Thyroid gland (tissue), 4 donors: ENCODE measurements around the gene MTA1. TPM values are rescaled to one million over a fixed set of nuclear protein-coding genes. Genes with fewer than 3 reads are reported as not detected.

ENCODE experiments used
- DNase-seq, 2 donors: peaks; one replicate each; pipeline ENCODE4 v3.0.0-alpha.2; 2019
- H3K27ac ChIP-seq, 3 donors: fragments of 200-600 bp; sonication (generic); 1 replicate in 2 of 3; 2 replicates in 1 of 3; pipeline ENCODE4 v1.5.1; 2016 to 2019; ENCODE audit warnings: mild to moderate bottlenecking in 1 of 3, moderate library complexity in 1 of 3
- H3K27me3 ChIP-seq: fragments of 200-600 bp; sonication (generic); one replicate; pipeline ENCODE4 v1.5.1; 2019
- H3K36me3 ChIP-seq, 2 donors: fragments of 200-600 bp; sonication (generic); one replicate each; pipeline ENCODE4 v1.5.1; 2016 to 2019
- H3K4me1 ChIP-seq, 2 donors: fragments of 200-600 bp; sonication (generic); one replicate each; pipeline ENCODE4 v1.5.1; 2017 to 2019
- H3K4me3 ChIP-seq, 3 donors: fragments of 200-600 bp; sonication (generic); replicated peaks in 1 of 3; 1 replicate in 2 of 3; 2 replicates in 1 of 3; pipeline ENCODE4 v1.5.1; 2016; ENCODE audit warnings: mild to moderate bottlenecking in 1 of 3
- H3K9me3 ChIP-seq: fragments of 200-600 bp; sonication (generic); one replicate; pipeline ENCODE4 v1.5.1; 2017
- CTCF ChIP-seq, 6 experiments: fragments of 200-600 bp in 3 of 6; fragments of 450-650 bp in 3 of 6; sonication (generic) in 3 of 6; IDR thresholded peaks; one replicate each; pipeline ENCODE4 v1.5.1; 2016 to 2019; ENCODE audit warnings: antibody characterized with exemption in 6 of 6, mild to moderate bottlenecking in 2 of 6, inconsistent platforms in 1 of 6, moderate library complexity in 1 of 6
- POLR2A ChIP-seq, 2 donors: fragments of 450-650 bp; IDR thresholded peaks; one replicate each; pipeline ENCODE4 v1.6.1; 2017; ENCODE audit warnings: antibody characterized with exemption in 2 of 2, mild to moderate bottlenecking in 2 of 2, moderate library complexity in 1 of 2
- WGBS, 2 donors: methylation state at CpG; one replicate each; pipeline ENCODE4 v1.1.5; 2017; 5-methylcytosine and 5-hydroxymethylcytosine counted together
- intact Hi-C: fragments of 100-400 bp; cut with DNase I; formaldehyde crosslinking; loops from one replicate; pipeline ENCODE4 v1.15.1; 2023
- total RNA-seq, 4 donors: library from RNA; depleted of rRNA; stranded (reverse); fragments of >200 nt; gene quantifications; one replicate each; pipeline ENCODE4 v1.2.3, GENCODE V29; 2016

MTA1 gene
- total RNA-seq, 4 donors from 2014 or later: 66.2 to 111 (median 90.0) TPM

GRCh38 chr14:105475269-105476096 lies 55.9 kb downstream of the MTA1 start:
- Histone ChIP-seq H3K4me1 (peaks cover 54 to 59% of the 10 kb centered on the region in 2 donors), H3K27me3 (no peaks in the 10 kb centered on the region), H3K36me3 (peaks cover 4 to 6% of the 10 kb centered on the region in 2 donors), H3K4me3 (peak overlapping the region; percentile 69 to 91 (median 72)), H3K9me3 (no peaks in the 10 kb centered on the region), H3K27ac (peak overlapping the region; percentile 79 to 94 (median 92))
- peak; percentile 62 to 65 for DNase-seq
- WGBS, 2 donors: 0 to 1% methylated on average over 14 to 23 of the region's 48 CpGs
- intact Hi-C loops: loop anchor here (10.0 kb wide), 1 partner anchor 401 kb away; no protein-coding TSS in a partner anchor
- no peak for TF ChIP-seq CTCF (IDR thresholded peaks at IDR 0.05)
- no peak for TF ChIP-seq POLR2A (IDR thresholded peaks at IDR 0.05)

GRCh38 chr14:105476097-105476830 lies 56.6 kb downstream of the MTA1 start:
- whole genome bisulfite sequencing, 2 donors: 0 to 2% methylated on average over 9 to 10 of the region's 21 CpGs
- H3K4me1 ChIP-seq: peaks cover 52 to 61% of the 10 kb centered on the region in 2 donors
- peak overlapping the region in 1 of 3 donors; percentile 69 for H3K4me3 ChIP-seq
- peak overlapping the region; percentile 79 to 94 (median 92) for H3K27ac ChIP-seq
- intact Hi-C loops: loop anchor here (10.0 kb wide), 1 partner anchor 401 kb away; no protein-coding TSS in a partner anchor
- peaks cover 4 to 6% of the 10 kb centered on the region in 2 donors for H3K36me3 ChIP-seq
- peak; percentile 95 to 96 for DNase-seq
- H3K27me3 ChIP-seq: no peaks in the 10 kb centered on the region
- TF ChIP-seq POLR2A (IDR thresholded peaks at IDR 0.05): peak in 1 of 2 donors; percentile 86
- peak in 1 of 6 experiments; percentile 29 for TF ChIP-seq CTCF (IDR thresholded peaks at IDR 0.05)
- no peaks in the 10 kb centered on the region for H3K9me3 ChIP-seq

- TF ChIP-seq POLR2A (IDR thresholded peaks at IDR 0.05) (no peak), CTCF (IDR thresholded peaks at IDR 0.05) (no peak)
- Histone ChIP-seq H3K36me3 (peaks cover 4 to 6% of the 10 kb centered on the region in 2 donors), H3K4me1 (peaks cover 52 to 61% of the 10 kb centered on the region in 2 donors), H3K27ac (peak overlapping the region; percentile 79 to 94 (median 92)), H3K27me3 (no peaks in the 10 kb centered on the region), H3K4me3 (peak overlapping the region in 1 of 3 donors; percentile 69), H3K9me3 (no peaks in the 10 kb centered on the region)
- intact Hi-C loops: loop anchor here (10.0 kb wide), 1 partner anchor 402 kb away; no protein-coding TSS in a partner anchor
- WGBS, 2 donors: 27 to 55% methylated on average over 8 to 15 of the region's 16 CpGs
- no peak for DNase-seq
These were observed 57.4 kb downstream of the MTA1 start for GRCh38 chr14:105476831-105477659.

GRCh38 chr14:105477660-105478397 lies 58.2 kb downstream of the MTA1 start:
- peak overlapping the region in 1 of 3 donors; percentile 79 for H3K27ac ChIP-seq
- H3K9me3 ChIP-seq: no peaks in the 10 kb centered on the region
- TF ChIP-seq POLR2A (IDR thresholded peaks at IDR 0.05) (no peak), CTCF (IDR thresholded peaks at IDR 0.05) (no peak)
- H3K27me3 ChIP-seq: no peaks in the 10 kb centered on the region
- H3K4me3 ChIP-seq: no peak overlapping the region
- 65 to 67% methylated on average over 19 to 45 of the region's 56 CpGs for WGBS, 2 donors
- peaks cover 4 to 6% of the 10 kb centered on the region in 2 donors for H3K36me3 ChIP-seq
- intact Hi-C loops: loop anchor here (10.0 kb wide), 1 partner anchor 403 kb away; no protein-coding TSS in a partner anchor
- no peak for DNase-seq
- peaks cover 52 to 61% of the 10 kb centered on the region in 2 donors for H3K4me1 ChIP-seq
